Left ventricle myocardium inferior (tissue), 1 donor: ENCODE data around the gene C1orf167. TPM values are rescaled to one million over a fixed set of nuclear protein-coding genes. Genes with fewer than 3 reads are reported as not detected.

Source experiments
- DNase-seq: peaks from one replicate; pipeline ENCODE4 v3.0.0-alpha.2; 2020
- H3K27ac ChIP-seq: fragments of 200-600 bp; replicated peaks from 2 replicates; pipeline ENCODE4 v1.8.0; 2021
- H3K27me3 ChIP-seq: fragments of 200-600 bp; 2 replicates; pipeline ENCODE4 v1.8.0; 2021; ENCODE audit warnings: low read depth
- H3K36me3 ChIP-seq: fragments of 200-600 bp; 2 replicates; pipeline ENCODE4 v1.8.0; 2021
- H3K4me1 ChIP-seq: fragments of 200-600 bp; 2 replicates; pipeline ENCODE4 v1.8.0; 2021
- H3K4me3 ChIP-seq: fragments of 200-600 bp; 2 replicates; pipeline ENCODE4 v1.8.0; 2021; ENCODE audit warnings: mild to moderate bottlenecking, moderate library complexity
- H3K9me3 ChIP-seq: fragments of 200-600 bp; replicated peaks from 2 replicates; pipeline ENCODE4 v1.8.0; 2021
- intact Hi-C: fragments of 100-400 bp; cut with micrococcal nuclease; formaldehyde crosslinking; loops from one replicate; pipeline ENCODE4 v1.11.0; 2022
- total RNA-seq: library from RNA; stranded (reverse); fragmentation: NEBNext Ultra II Directional; extraction: Animal tissue kit (Norgen Biotek cat#: 25700); gene quantifications from one replicate; pipeline ENCODE4 v1.2.1, GENCODE V29; 2021
- TF ChIP-seq, protein P1 (sequence below): fragments of 200-600 bp; IDR thresholded peaks from 2 replicates; pipeline ENCODE4 v1.8.0; 2021; ENCODE audit warnings: antibody characterized with exemption, mild to moderate bottlenecking, borderline replicate concordance
- donor health status: DM: no; HTN: yes; CAD: no; lungs with severe emphysema.

C1orf167 gene
- total RNA-seq, 1 donor from 2014 or later: 2.5 TPM

GRCh38 chr1:11765661-11766428, 3.9 kb downstream of the C1orf167 start:
- DNase-seq: no peak
- peaks cover 30% of the 10 kb centered on the region for H3K27me3 ChIP-seq
- no peak overlapping the region for H3K4me3 ChIP-seq

GRCh38 chr1:11766429-11766776, 4.4 kb downstream of the C1orf167 start:
- Histone ChIP-seq H3K27me3 (peaks cover 24% of the 10 kb centered on the region), H3K36me3 (no peaks in the 10 kb centered on the region), H3K27ac (no peak overlapping the region), H3K9me3 (no peaks in the 10 kb centered on the region), H3K4me1 (peaks cover 17% of the 10 kb centered on the region), H3K4me3 (no peak overlapping the region)
- intact Hi-C loops: no loop called here
- TF ChIP-seq, protein P1, sequence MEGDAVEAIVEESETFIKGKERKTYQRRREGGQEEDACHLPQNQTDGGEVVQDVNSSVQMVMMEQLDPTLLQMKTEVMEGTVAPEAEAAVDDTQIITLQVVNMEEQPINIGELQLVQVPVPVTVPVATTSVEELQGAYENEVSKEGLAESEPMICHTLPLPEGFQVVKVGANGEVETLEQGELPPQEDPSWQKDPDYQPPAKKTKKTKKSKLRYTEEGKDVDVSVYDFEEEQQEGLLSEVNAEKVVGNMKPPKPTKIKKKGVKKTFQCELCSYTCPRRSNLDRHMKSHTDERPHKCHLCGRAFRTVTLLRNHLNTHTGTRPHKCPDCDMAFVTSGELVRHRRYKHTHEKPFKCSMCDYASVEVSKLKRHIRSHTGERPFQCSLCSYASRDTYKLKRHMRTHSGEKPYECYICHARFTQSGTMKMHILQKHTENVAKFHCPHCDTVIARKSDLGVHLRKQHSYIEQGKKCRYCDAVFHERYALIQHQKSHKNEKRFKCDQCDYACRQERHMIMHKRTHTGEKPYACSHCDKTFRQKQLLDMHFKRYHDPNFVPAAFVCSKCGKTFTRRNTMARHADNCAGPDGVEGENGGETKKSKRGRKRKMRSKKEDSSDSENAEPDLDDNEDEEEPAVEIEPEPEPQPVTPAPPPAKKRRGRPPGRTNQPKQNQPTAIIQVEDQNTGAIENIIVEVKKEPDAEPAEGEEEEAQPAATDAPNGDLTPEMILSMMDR: no peak
- no peak for DNase-seq

More at GRCh38 chr1:11765661-11766428, 3.9 kb downstream of the C1orf167 start:
- no peak overlapping the region for H3K27ac ChIP-seq
- no peaks in the 10 kb centered on the region for H3K36me3 ChIP-seq
- H3K4me1 ChIP-seq: peaks cover 17% of the 10 kb centered on the region
- H3K9me3 ChIP-seq: no peaks in the 10 kb centered on the region
- intact Hi-C loops: no loop called here
- TF ChIP-seq, protein P1: no peak

- no peak overlapping the region for H3K4me3 ChIP-seq
- intact Hi-C loops: no loop called here
- no peak for DNase-seq
- TF ChIP-seq, protein P1: no peak
- peaks cover 9% of the 10 kb centered on the region for H3K4me1 ChIP-seq
- no peaks in the 10 kb centered on the region for H3K9me3 ChIP-seq
- no peak overlapping the region for H3K27ac ChIP-seq
- no peaks in the 10 kb centered on the region for H3K36me3 ChIP-seq
- peaks cover 7% of the 10 kb centered on the region for H3K27me3 ChIP-seq
Measured at GRCh38 chr1:11767922-11768704, 6.1 kb downstream of the C1orf167 start.

- intact Hi-C loops: no loop called here
- H3K36me3 ChIP-seq: no peaks in the 10 kb centered on the region
- no peaks in the 10 kb centered on the region for H3K27me3 ChIP-seq
- no peak overlapping the region for H3K4me3 ChIP-seq
- no peak overlapping the region for H3K27ac ChIP-seq
- H3K4me1 ChIP-seq: peaks cover 9% of the 10 kb centered on the region
- DNase-seq: no peak
- TF ChIP-seq, protein P1: no peak
- H3K9me3 ChIP-seq: no peaks in the 10 kb centered on the region
Measured at GRCh38 chr1:11768821-11769220, 6.8 kb downstream of the C1orf167 start.

DNA sequence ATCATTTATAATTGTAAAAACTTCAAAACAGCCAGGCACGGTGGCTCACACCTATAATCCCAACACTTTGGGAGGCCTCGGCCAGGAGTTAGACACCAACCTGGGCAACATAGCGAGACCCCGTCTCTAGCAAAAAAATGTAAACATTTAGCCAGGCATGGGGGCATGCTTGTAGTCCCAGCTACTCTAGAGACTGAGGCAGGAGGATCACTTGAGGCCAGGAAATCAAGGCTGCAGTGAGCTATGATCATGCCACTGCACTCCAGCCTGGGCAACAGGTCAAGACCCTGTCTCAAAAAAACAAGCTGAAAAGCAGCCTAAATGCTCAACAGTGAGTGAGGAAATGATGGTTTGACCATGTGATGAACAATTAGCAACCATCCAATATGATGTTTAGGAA, 7.3 kb downstream of the C1orf167 start:
- Histone ChIP-seq H3K36me3 (no peaks in the 10 kb centered on the region), H3K4me3 (no peak overlapping the region), H3K9me3 (no peaks in the 10 kb centered on the region), H3K27me3 (no peaks in the 10 kb centered on the region), H3K27ac (no peak overlapping the region), H3K4me1 (peaks cover 9% of the 10 kb centered on the region)
- TF ChIP-seq, protein P1: no peak
- no peak for DNase-seq
- intact Hi-C loops: no loop called here
